A549 (cell line): ENCODE data around the gene IFI44L.

Experiments used
- CTCF ChIP-seq: fragments of >200 bp; sonication (Bioruptor Twin); formaldehyde crosslinking; IDR thresholded peaks from 3 replicates; pipeline ENCODE4 v1.5.1; 2016
- MAX ChIP-seq: IDR thresholded peaks from 2 replicates; pipeline ENCODE4 v1.6.1; 2012
- POLR2A ChIP-seq: IDR thresholded peaks from 2 replicates; pipeline ENCODE4 v1.6.1; 2012; ENCODE audit warnings: mild to moderate bottlenecking, low read length
- RCOR1 ChIP-seq: fragments of 150-350 bp; IDR thresholded peaks from 2 replicates; pipeline ENCODE4 v1.6.1; 2014; ENCODE audit warnings: antibody characterized with exemption, low read length, low read depth
- RFX5 ChIP-seq: fragments of 450-650 bp; IDR thresholded peaks from 2 replicates; pipeline ENCODE4 v1.7.1; 2014; ENCODE audit warnings: antibody characterized with exemption, mild to moderate bottlenecking, moderate library complexity

GRCh38 chr1:78677788-78678187 lies 57.5 kb downstream of the IFI44L start:
- no peak for TF ChIP-seq CTCF
- no peak for TF ChIP-seq RCOR1
- TF ChIP-seq POLR2A: no peak
- no peak for TF ChIP-seq MAX
- no peak for TF ChIP-seq RFX5
